NCI-H82 (cell line): ENCODE results near the gene DGAT2L6.
"Not testable (repeated sequence)": the region's sequence is repeated elsewhere in the genome, so short reads cannot be mapped to it uniquely, and the experiment has no call there.

ENCODE experiments used
- DNase-seq: peaks from one replicate; lab custom pipeline; 2025; lab: John Stamatoyannopoulos, UW

The DGAT2L6 gene

GRCh38 chrX:70196961-70197720, 19.9 kb downstream of the DGAT2L6 start:
- peak; percentile 87 for DNase-seq

GRCh38 chrX:70201732-70202131, 24.4 kb downstream of the DGAT2L6 start:
- no peak for DNase-seq

- DNase-seq = no peak
Measured at GRCh38 chrX:70208479-70208878, 31.2 kb downstream of the DGAT2L6 start.

- DNase-seq = peak; percentile 35
Measured at GRCh38 chrX:70209570-70209969, 32.3 kb downstream of the DGAT2L6 start.

- DNase-seq = peak; percentile 71
Measured at GRCh38 chrX:70219938-70220764, 42.9 kb downstream of the DGAT2L6 start.

GRCh38 chrX:70226048-70226447, 48.8 kb downstream of the DGAT2L6 start:
- DNase-seq = no peak

GRCh38 chrX:70226687-70227086, 49.4 kb downstream of the DGAT2L6 start:
- DNase-seq = no peak

- peak; percentile 69 for DNase-seq
Measured at GRCh38 chrX:70231666-70232065, 54.4 kb downstream of the DGAT2L6 start.

GRCh38 chrX:70234355-70234754, 57.1 kb downstream of the DGAT2L6 start, which contains the start of gene AWAT1:
Gene AWAT1, plus strand, starts transcription at chrX:70234655. Its CDS starts 41 bp downstream, at chrX:70234696.
- no peak for DNase-seq

GRCh38 chrX:70240751-70241150, 63.5 kb downstream of the DGAT2L6 start:
- no peak for DNase-seq

- DNase-seq = no peak
Measured at GRCh38 chrX:70241501-70241900, 64.2 kb downstream of the DGAT2L6 start.

- not testable (repeated sequence) for DNase-seq
Measured at GRCh38 chrX:70243601-70244000, 66.3 kb downstream of the DGAT2L6 start.

- DNase-seq = no peak
Measured at GRCh38 chrX:70244881-70245280, 67.6 kb downstream of the DGAT2L6 start.

GRCh38 chrX:70247252-70247651, 70.0 kb downstream of the DGAT2L6 start:
- DNase-seq = no peak

- DNase-seq = no peak
Measured at GRCh38 chrX:70252491-70252890, 75.2 kb downstream of the DGAT2L6 start.

- no peak for DNase-seq
Measured at GRCh38 chrX:70253377-70254062, 76.2 kb downstream of the DGAT2L6 start.

GRCh38 chrX:70254063-70254400, 76.7 kb downstream of the DGAT2L6 start:
- no peak for DNase-seq

GRCh38 chrX:70254909-70255308, 77.6 kb downstream of the DGAT2L6 start:
- no peak for DNase-seq
